RPMI7951 (cell line): Measurements from ENCODE around the gene PLA2G2D. TPM values are rescaled to one million over a fixed set of nuclear protein-coding genes. Genes with fewer than 3 reads are reported as not detected.

ENCODE experiments used
- DNase-seq: peaks from one replicate; pipeline ENCODE4 v3.0.0-alpha.2; 2012; ENCODE audit warnings: low read depth
- total RNA-seq: library from RNA; depleted of rRNA; stranded (reverse); fragments of >200 nt; shearing (Covaris generic); gene quantifications from 2 replicates; pipeline ENCODE4 v1.2.3, GENCODE V29; 2014; rRNA removed

Gene PLA2G2D
- total RNA-seq, 1 experiment from 2014 or later, result not detected

GRCh38 chr1:20068722-20069121, 50.6 kb downstream of the PLA2G2D start:
- no peak for DNase-seq

- peak; percentile 89 for DNase-seq
These were observed 55.5 kb downstream of the PLA2G2D start for GRCh38 chr1:20063861-20064292.

Other genes starting within 250 kb of the PLA2G2D start
- gene OTUD3, start 237.1 kb downstream of the PLA2G2D start, total RNA-seq, result 3.1 and 4.3 TPM in 2 replicates
- not detected in 2 replicates for gene PLA2G2E, start 195.9 kb downstream of the PLA2G2D start, total RNA-seq
- not detected in 2 replicates for gene PLA2G2A, start 139.9 kb downstream of the PLA2G2D start, total RNA-seq
- not detected in 2 replicates for gene PLA2G5, start 49.3 kb downstream of the PLA2G2D start, total RNA-seq
- gene PLA2G2F, start 19.8 kb upstream of the PLA2G2D start, total RNA-seq, result not detected in 2 replicates
- gene UBXN10, start 66.6 kb upstream of the PLA2G2D start, total RNA-seq, result 0.10 and 0.12 TPM in 2 replicates
- not detected in 2 replicates for gene PLA2G2C, start 67.0 kb upstream of the PLA2G2D start, total RNA-seq
- not detected in 2 replicates for gene VWA5B1, start 171.3 kb upstream of the PLA2G2D start, total RNA-seq